HepG2 (cell line): ENCODE data around the gene VGF. TPM values are rescaled to one million over a fixed set of nuclear protein-coding genes. Genes with fewer than 3 reads are reported as not detected.

ENCODE experiments used
- CCAR2 ChIP-seq: fragments of 200-400 bp; formaldehyde crosslinking; optimal IDR thresholded peaks from 2 replicates; pipeline ENCODE3; 2018; ENCODE audit warnings: low read depth, mild to moderate bottlenecking, low read length, moderate library complexity
- CENPBD1 ChIP-seq: sonication (generic); formaldehyde crosslinking; IDR thresholded peaks from 2 replicates; pipeline ENCODE4 v1.8.0; 2022; ENCODE audit warnings: missing genetic modification reagents, low read depth, mild to moderate bottlenecking, borderline replicate concordance
- CHCHD3 ChIP-seq: sonication (generic); formaldehyde crosslinking; IDR thresholded peaks from 2 replicates; pipeline ENCODE4 v1.8.0; 2022; ENCODE audit warnings: mild to moderate bottlenecking, missing genetic modification reagents, moderate library complexity
- FOXA3 ChIP-seq: IDR thresholded peaks from 2 replicates; pipeline ENCODE4 v1.6.1; 2016; ENCODE audit warnings: missing genetic modification reagents, missing compliant biosample characterization
- GABPB1 ChIP-seq: IDR thresholded peaks from 2 replicates; pipeline ENCODE4 v1.6.1; 2016; ENCODE audit warnings: mild to moderate bottlenecking, missing genetic modification reagents, moderate library complexity, missing compliant biosample characterization
- HIVEP1 ChIP-seq: sonication (generic); formaldehyde crosslinking; IDR thresholded peaks from 2 replicates; pipeline ENCODE4 v1.4.0; 2020; ENCODE audit warnings: mild to moderate bottlenecking, missing genetic modification reagents
- KMT2B ChIP-seq: IDR thresholded peaks from 2 replicates; pipeline ENCODE4 v1.6.1; 2016; ENCODE audit warnings: missing genetic modification reagents, missing compliant biosample characterization
- LCORL ChIP-seq, 2 experiments: fragments of 450-650 bp in 1 of 2; sonication (generic) in 1 of 2; formaldehyde crosslinking in 1 of 2; IDR thresholded peaks; 2 replicates each; pipeline versions ENCODE4 v1.5.0 to v1.6.1; 2017 to 2020; ENCODE audit warnings: antibody characterized with exemption in 1 of 2, missing genetic modification reagents in 1 of 2
- MTERF4 ChIP-seq: sonication (generic); formaldehyde crosslinking; IDR thresholded peaks from 2 replicates; pipeline ENCODE4 v1.8.0; 2023; ENCODE audit warnings: mild to moderate bottlenecking, missing genetic modification reagents
- POLR2G ChIP-seq: fragments of 200-400 bp; formaldehyde crosslinking; IDR thresholded peaks from 2 replicates; pipeline ENCODE4 v1.6.1; 2018; ENCODE audit warnings: mild to moderate bottlenecking, low read depth, low read length, moderate library complexity
- REST ChIP-seq, 2 experiments: IDR thresholded peaks; 2 replicates each; pipeline ENCODE4 v1.6.1; 2011 to 2012; ENCODE audit warnings: low read length in 2 of 2, borderline replicate concordance in 1 of 2, low read depth in 1 of 2, mild to moderate bottlenecking in 1 of 2, moderate library complexity in 1 of 2
- SMAD3 ChIP-seq: sonication (generic); formaldehyde crosslinking; IDR thresholded peaks from 2 replicates; pipeline ENCODE4 v1.4.0; 2020; ENCODE audit warnings: missing genetic modification reagents
- SMARCC2 ChIP-seq: fragments of 450-650 bp; IDR thresholded peaks from 2 replicates; pipeline ENCODE4 v1.6.1; 2017; ENCODE audit warnings: antibody characterized with exemption, mild to moderate bottlenecking
- SNAI1 ChIP-seq: sonication (generic); formaldehyde crosslinking; IDR thresholded peaks from 2 replicates; pipeline ENCODE4 v1.5.0; 2020; ENCODE audit warnings: mild to moderate bottlenecking, missing genetic modification reagents, borderline replicate concordance
- ZBTB3 ChIP-seq: sonication (generic); formaldehyde crosslinking; IDR thresholded peaks from 2 replicates; pipeline ENCODE4 v1.4.0; 2020; ENCODE audit warnings: low read depth, mild to moderate bottlenecking, moderate library complexity, missing genetic modification reagents, borderline replicate concordance
- ZFAT ChIP-seq: sonication (generic); formaldehyde crosslinking; conservative IDR thresholded peaks from 2 replicates; pipeline ENCODE4 v1.8.1; 2023; ENCODE audit warnings: missing genetic modification reagents, inconsistent platforms
- ZFP36L1 ChIP-seq: sonication (generic); formaldehyde crosslinking; IDR thresholded peaks from 2 replicates; pipeline ENCODE4 v1.8.0; 2022; ENCODE audit warnings: mild to moderate bottlenecking, missing genetic modification reagents, moderate library complexity
- ZFP37 ChIP-seq: sonication (generic); formaldehyde crosslinking; IDR thresholded peaks from 2 replicates; pipeline ENCODE4 v1.4.0; 2020; ENCODE audit warnings: missing genetic modification reagents, borderline replicate concordance
- ZKSCAN8 ChIP-seq: IDR thresholded peaks from 2 replicates; pipeline ENCODE4 v1.6.1; 2016; ENCODE audit warnings: borderline replicate concordance, missing genetic modification reagents, missing compliant biosample characterization
- ZNF558 ChIP-seq: sonication (generic); formaldehyde crosslinking; IDR thresholded peaks from 2 replicates; pipeline ENCODE4 v1.9.0; 2022; ENCODE audit warnings: mild to moderate bottlenecking, missing genetic modification reagents, borderline replicate concordance
- ZNF790 ChIP-seq: sonication (generic); formaldehyde crosslinking; IDR thresholded peaks from 2 replicates; pipeline ENCODE4 v1.8.0; 2022; ENCODE audit warnings: missing genetic modification reagents, mild to moderate bottlenecking, borderline replicate concordance
- ZNF83 ChIP-seq: sonication (generic); formaldehyde crosslinking; IDR thresholded peaks from 2 replicates; pipeline ENCODE4 v1.4.0; 2020; ENCODE audit warnings: missing genetic modification reagents, mild to moderate bottlenecking, borderline replicate concordance
- ZNF841 ChIP-seq: sonication (generic); formaldehyde crosslinking; IDR thresholded peaks from 2 replicates; pipeline ENCODE4 v1.8.1; 2023; ENCODE audit warnings: missing genetic modification reagents, borderline replicate concordance
- polyA plus RNA-seq, 8 experiments: library from polyadenylated mRNA; depleted of rRNA in 3 of 8; stranded (reverse) in 7 of 8; unstranded in 1 of 8; fragments of >200 nt; fragmentation: Illumina TruSeq in 4 of 8; extraction: Trizol in 4 of 8; gene quantifications; 2 replicates each; pipeline versions ENCODE4 v1.2.1 to v1.2.3, GENCODE V29; 2011 to 2016; ENCODE audit warnings: low read depth in 4 of 8, missing spikeins in 1 of 8, mixed read lengths in 1 of 8; ENCODE audit not compliant: insufficient read depth in 1 of 8
- total RNA-seq, 5 experiments: library from RNA; depleted of rRNA; stranded (reverse); fragments of >200 nt; fragmentation: Illumina TruSeq; extraction: Trizol; gene quantifications; 2 replicates each; pipeline ENCODE4 v1.2.3, GENCODE V29; 2016; ENCODE audit warnings: low read depth in 1 of 5

Gene VGF
- total and polyA plus RNA-seq, 2 of the 13 experiments (the other 11 are each of a cell fraction or from before 2014, with no cell fraction given) = 0.12 to 0.46 TPM

GRCh38 chr7:101138213-101138870 is 27.0 kb downstream of the VGF start (continued):
- TF ChIP-seq ZFAT (CRISPR knock-in tag) = no peak
- peak in 1 of 2 experiments; percentile 30; a peak in 1 of 4 replicates for TF ChIP-seq REST (IDR thresholded peaks at IDR 0.05; ENCODE audit: borderline replicate concordance in 1 of 2, low read depth in 1 of 2, low read length in 2 of 2)
- TF ChIP-seq ZFP37 (CRISPR knock-in tag) = 0 out of 2 replicates have a peak, but pooled peaks have one; percentile 27
- no peak for TF ChIP-seq CCAR2
- TF ChIP-seq GABPB1 = peak; percentile 84
- 0 out of 2 replicates have a peak, but pooled peaks have one; percentile 17 for TF ChIP-seq ZKSCAN8 (CRISPR knock-in tag)
- TF ChIP-seq ZBTB3 = no peak; the same call in 1 of the 2 replicates
- TF ChIP-seq FOXA3 (CRISPR knock-in tag) = peak; percentile 64
- TF ChIP-seq ZFP36L1 (CRISPR knock-in tag) = peak; percentile 50; the same call in 1 of the 2 replicates
- TF ChIP-seq MTERF4 (CRISPR knock-in tag) = peak; percentile 71; the same call in 1 of the 2 replicates
- peak; percentile 51; the same call in 1 of the 2 replicates for TF ChIP-seq SMAD3 (CRISPR knock-in tag)
- TF ChIP-seq ZNF790 (CRISPR knock-in tag) = no peak
- TF ChIP-seq SNAI1 = no peak
- no peak for TF ChIP-seq ZNF83
- peak; percentile 65; the same call in 1 of the 2 replicates for TF ChIP-seq POLR2G
- TF ChIP-seq ZNF841 = no peak
- 0 out of 2 replicates have a peak, but pooled peaks have one; percentile 23 for TF ChIP-seq ZNF558 (CRISPR knock-in tag)
- no peak for TF ChIP-seq KMT2B (CRISPR knock-in tag)
- TF ChIP-seq HIVEP1 (CRISPR knock-in tag) = no peak
- peak; percentile 40; the same call in 1 of the 2 replicates for TF ChIP-seq LCORL (IDR thresholded peaks at IDR 0.05)
- TF ChIP-seq LCORL (CRISPR knock-in tag; IDR thresholded peaks at IDR 0.05) = peak; percentile 38; the same call in 1 of the 2 replicates
- TF ChIP-seq SMARCC2 = no peak
- TF ChIP-seq CENPBD1 (CRISPR knock-in tag) = peak; percentile 67; the same call in 1 of the 2 replicates
- no peak for TF ChIP-seq CHCHD3 (CRISPR knock-in tag)
